ENCODE measurements around the gene MAGED2.
"Not testable (repeated sequence)": the region's sequence is repeated elsewhere in the genome, so short reads cannot be mapped to it uniquely, and the experiment has no call there.

MAGED2 gene

GRCh38 chrX:54807524-54808108 is at the start of gene MAGED2:
TSS of gene MAGED2 (plus strand) at chrX:54807745. CDS start at chrX:54809332, 1,587 bp downstream.
- no peak for DNase-seq

GRCh38 chrX:54758114-54759055 is 49.2 kb upstream of the MAGED2 start:
- DNase-seq, result no peak

- not testable (repeated sequence) for DNase-seq
These were observed 33.0 kb upstream of the MAGED2 start for GRCh38 chrX:54774391-54775094.

- no peak for DNase-seq
These were observed 31.5 kb upstream of the MAGED2 start for GRCh38 chrX:54776061-54776460.

GRCh38 chrX:54776987-54777672 is 30.4 kb upstream of the MAGED2 start:
- DNase-seq, result no peak

- DNase-seq, result no peak
These were observed 21.6 kb upstream of the MAGED2 start for GRCh38 chrX:54785901-54786300.

GRCh38 chrX:54786967-54787366 is 20.6 kb upstream of the MAGED2 start:
- DNase-seq, result no peak

- no peak for DNase-seq
These were observed 19.1 kb upstream of the MAGED2 start for GRCh38 chrX:54788446-54788845.

GRCh38 chrX:54789405-54789804 is 18.1 kb upstream of the MAGED2 start:
- DNase-seq, result not testable (repeated sequence)

- DNase-seq, result no peak
These were observed 13.5 kb upstream of the MAGED2 start for GRCh38 chrX:54794028-54794427.

- no peak for DNase-seq
These were observed 12.8 kb upstream of the MAGED2 start for GRCh38 chrX:54794795-54795194.

- DNase-seq, result no peak
These were observed 9.4 kb upstream of the MAGED2 start, which contains the start of gene ITIH6 for GRCh38 chrX:54798137-54798536. TSS of gene ITIH6 (minus strand) at chrX:54798255. CDS start at chrX:54798210, 45 bp downstream.

GRCh38 chrX:54799046-54799445 is 8.5 kb upstream of the MAGED2 start:
- no peak for DNase-seq

- no peak for DNase-seq
These were observed 612 bp downstream of the MAGED2 start for GRCh38 chrX:54808109-54808604.

GRCh38 chrX:54808605-54809483 is 1.3 kb downstream of the MAGED2 start:
- peak; percentile 88 for DNase-seq

GRCh38 chrX:54810532-54810931 is 3.0 kb downstream of the MAGED2 start:
- DNase-seq, result no peak

- no peak for DNase-seq
These were observed 3.8 kb downstream of the MAGED2 start for GRCh38 chrX:54811301-54811885.

- no peak for DNase-seq
These were observed 4.8 kb downstream of the MAGED2 start for GRCh38 chrX:54812306-54812705.

GRCh38 chrX:54817220-54817820 is 9.8 kb downstream of the MAGED2 start:
- DNase-seq, result no peak

- DNase-seq, result no peak
These were observed 10.7 kb downstream of the MAGED2 start for GRCh38 chrX:54818221-54818620.

- DNase-seq, result no peak
These were observed 11.7 kb downstream of the MAGED2 start for GRCh38 chrX:54819201-54819600.

All from activated CD8-positive, alpha-beta memory T cell treated with anti-CD3 and anti-CD28 coated beads for 24 hours (primary cell).